Panc1 (cell line): ENCODE data around the gene MCU.

Experiments
- CTCF ChIP-seq: fragments of 450-650 bp; IDR thresholded peaks from 2 replicates; pipeline ENCODE4 v1.5.1; 2017; ENCODE audit warnings: mild to moderate bottlenecking
- POLR2AphosphoS5 ChIP-seq: IDR thresholded peaks from 2 replicates; pipeline ENCODE4 v1.6.1; 2012; ENCODE audit warnings: mild to moderate bottlenecking, low read depth, low read length, moderate library complexity
- REST ChIP-seq, 2 experiments: IDR thresholded peaks; 2 replicates each; pipeline ENCODE4 v1.6.1; 2011 to 2012; ENCODE audit warnings: low read depth in 2 of 2, control low read depth in 1 of 2, low read length in 1 of 2, mild to moderate bottlenecking in 1 of 2, moderate library complexity in 1 of 2; ENCODE audit not compliant: insufficient read depth in 1 of 2

- no peak for TF ChIP-seq CTCF
- no peak for TF ChIP-seq POLR2AphosphoS5
- no peak for TF ChIP-seq REST (IDR thresholded peaks at IDR 0.05; ENCODE audit: insufficient read depth in 1 of 2, low read depth in 2 of 2, low read length in 1 of 2)
These were observed 139.9 kb downstream of the MCU start for GRCh38 chr10:72831696-72832409.
